ENCODE results near the gene MAPRE2. TPM values are rescaled to one million over a fixed set of nuclear protein-coding genes. Genes with fewer than 3 reads are reported as not detected.

Gene MAPRE2
- total RNA-seq, 4 donors from 2014 or later, result 22.2 to 32.2 (median 24.5) TPM

GRCh38 chr18:35074581-35074980 lies 33.4 kb downstream of the MAPRE2 start:
- Histone ChIP-seq H3K27ac (replicated peaks in 1 of 4) (peak overlapping the region in 1 of 4 donors; percentile 45), H3K36me3 (peaks cover 0 to 13% (median 10%) of the 10 kb centered on the region in 4 donors), H3K27me3 (no peaks in the 10 kb centered on the region), H3K4me1 (peaks cover 42 to 65% (median 56%) of the 10 kb centered on the region in 4 donors), H3K4me3 (no peak overlapping the region), H3K9me3 (no peaks in the 10 kb centered on the region)
- DNase-seq (ENCODE audit: extremely low spot score), result no peak
- no peak for TF ChIP-seq CTCF (IDR thresholded peaks at IDR 0.05)
- no peak for TF ChIP-seq EP300 (IDR thresholded peaks at IDR 0.05)
- TF ChIP-seq POLR2A (IDR thresholded peaks at IDR 0.05; ENCODE audit: low read depth), result no peak
- no peak for TF ChIP-seq POLR2AphosphoS5 (IDR thresholded peaks at IDR 0.05)
- intact Hi-C loops (cut with DNase I), result no loop called here
- WGBS, result 80% methylated on average over 1 of the region's 1 CpG

- Histone ChIP-seq H3K27ac (replicated peaks in 1 of 4) (peak overlapping the region in 3 of 4 donors; percentile 7 to 21 (median 16)), H3K4me1 (peaks cover 42 to 65% (median 56%) of the 10 kb centered on the region in 4 donors), H3K4me3 (no peak overlapping the region), H3K9me3 (no peaks in the 10 kb centered on the region), H3K27me3 (no peaks in the 10 kb centered on the region), H3K36me3 (peaks cover 0 to 13% (median 10%) of the 10 kb centered on the region in 4 donors)
- TF ChIP-seq CTCF (IDR thresholded peaks at IDR 0.05) (no peak), POLR2AphosphoS5 (IDR thresholded peaks at IDR 0.05) (peak in 1 of 2 donors; percentile 6)
- intact Hi-C loops (cut with DNase I), result no loop called here
- 68% methylated on average over 6 of the region's 6 CpGs for WGBS
- DNase-seq (ENCODE audit: extremely low spot score), result no peak
Measured at GRCh38 chr18:35075132-35075531, 33.9 kb downstream of the MAPRE2 start.

GRCh38 chr18:35076135-35076924 lies 35.1 kb downstream of the MAPRE2 start:
- no peaks in the 10 kb centered on the region for H3K27me3 ChIP-seq
- H3K4me3 ChIP-seq, result no peak overlapping the region
- H3K4me1 ChIP-seq, result peaks cover 40 to 63% (median 55%) of the 10 kb centered on the region in 4 donors
- no peak overlapping the region for H3K27ac ChIP-seq (replicated peaks in 1 of 4)
- DNase-seq (ENCODE audit: extremely low spot score), result no peak
- intact Hi-C loops (cut with DNase I), result no loop called here
- 62% methylated on average over 4 of the region's 4 CpGs for WGBS
- TF ChIP-seq POLR2A (IDR thresholded peaks at IDR 0.05; ENCODE audit: low read depth) (no peak), CTCF (IDR thresholded peaks at IDR 0.05) (no peak), POLR2AphosphoS5 (IDR thresholded peaks at IDR 0.05) (no peak), EP300 (IDR thresholded peaks at IDR 0.05) (no peak)
- H3K9me3 ChIP-seq, result no peaks in the 10 kb centered on the region
- peaks cover 0 to under 1% (median under 1%) of the 10 kb centered on the region in 4 donors for H3K36me3 ChIP-seq

GRCh38 chr18:35077937-35078336 lies 36.7 kb downstream of the MAPRE2 start:
- Histone ChIP-seq H3K36me3 (no peaks in the 10 kb centered on the region), H3K4me3 (no peak overlapping the region), H3K27me3 (no peaks in the 10 kb centered on the region), H3K4me1 (peaks cover 29 to 53% (median 45%) of the 10 kb centered on the region in 4 donors), H3K9me3 (no peaks in the 10 kb centered on the region), H3K27ac (replicated peaks in 1 of 4) (no peak overlapping the region)
- TF ChIP-seq POLR2AphosphoS5 (IDR thresholded peaks at IDR 0.05), result no peak
- no peak for TF ChIP-seq CTCF (IDR thresholded peaks at IDR 0.05)
- no peak for TF ChIP-seq EP300 (IDR thresholded peaks at IDR 0.05)
- no peak for TF ChIP-seq POLR2A (IDR thresholded peaks at IDR 0.05; ENCODE audit: low read depth)
- intact Hi-C loops (cut with DNase I), result no loop called here
- DNase-seq (ENCODE audit: extremely low spot score), result no peak
